ENCODE data around the gene GAB3. TPM values are rescaled to one million over a fixed set of nuclear protein-coding genes. Genes with fewer than 3 reads are reported as not detected.

GAB3 gene
- total RNA-seq, 1 experiment from 2014 or later, result not detected

DNA sequence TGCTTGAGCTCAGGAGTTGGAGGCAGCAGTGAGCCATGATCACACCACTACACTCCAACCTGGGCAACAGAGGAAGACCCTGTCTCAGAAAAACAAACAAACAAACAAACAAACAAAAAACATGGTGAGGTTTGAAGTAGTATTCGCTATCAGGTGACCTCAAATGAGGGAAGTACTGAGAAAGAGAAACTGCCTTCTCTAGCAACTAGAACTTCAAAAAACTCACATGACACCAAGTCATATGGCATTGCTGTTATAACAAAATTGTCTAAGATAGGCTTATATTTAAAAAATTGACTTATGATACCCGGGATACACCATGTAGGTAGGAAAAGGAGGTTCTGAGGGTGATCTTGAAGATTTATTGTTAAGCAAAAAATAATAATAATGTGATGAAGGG, 44.1 kb upstream of the GAB3 start:
- intact Hi-C loops (cut with micrococcal nuclease; ENCODE audit: unreplicated experiment), result loop anchor here (5.0 kb wide), 1 partner anchor 47 kb away; no protein-coding TSS in a partner anchor
- Mint-ChIP-seq H3K4me3 (ENCODE audit: unreplicated experiment) (no peak overlapping the region), H3K27ac (ENCODE audit: unreplicated experiment) (no peak overlapping the region), H3K4me1 (ENCODE audit: low read depth, unreplicated experiment) (peaks cover 21% of the 10 kb centered on the region), H3K27me3 (ENCODE audit: insufficient read depth, unreplicated experiment) (no peaks in the 10 kb centered on the region), H3K36me3 (ENCODE audit: insufficient read depth, unreplicated experiment) (no peaks in the 10 kb centered on the region), H3K9me3 (ENCODE audit: unreplicated experiment) (no peaks in the 10 kb centered on the region)
- no peaks in the 10 kb centered on the region for H3K27me3 ChIP-seq (replicated peaks; ENCODE audit: control insufficient read depth, insufficient read depth, low read length)
- no TSS peak for BruUV-seq (replicated peaks)
- DNase-seq, result no peak
- ChIA-PET CTCF (no interaction called here), POLR2A (no interaction called here)
- TF ChIP-seq, protein P1, sequence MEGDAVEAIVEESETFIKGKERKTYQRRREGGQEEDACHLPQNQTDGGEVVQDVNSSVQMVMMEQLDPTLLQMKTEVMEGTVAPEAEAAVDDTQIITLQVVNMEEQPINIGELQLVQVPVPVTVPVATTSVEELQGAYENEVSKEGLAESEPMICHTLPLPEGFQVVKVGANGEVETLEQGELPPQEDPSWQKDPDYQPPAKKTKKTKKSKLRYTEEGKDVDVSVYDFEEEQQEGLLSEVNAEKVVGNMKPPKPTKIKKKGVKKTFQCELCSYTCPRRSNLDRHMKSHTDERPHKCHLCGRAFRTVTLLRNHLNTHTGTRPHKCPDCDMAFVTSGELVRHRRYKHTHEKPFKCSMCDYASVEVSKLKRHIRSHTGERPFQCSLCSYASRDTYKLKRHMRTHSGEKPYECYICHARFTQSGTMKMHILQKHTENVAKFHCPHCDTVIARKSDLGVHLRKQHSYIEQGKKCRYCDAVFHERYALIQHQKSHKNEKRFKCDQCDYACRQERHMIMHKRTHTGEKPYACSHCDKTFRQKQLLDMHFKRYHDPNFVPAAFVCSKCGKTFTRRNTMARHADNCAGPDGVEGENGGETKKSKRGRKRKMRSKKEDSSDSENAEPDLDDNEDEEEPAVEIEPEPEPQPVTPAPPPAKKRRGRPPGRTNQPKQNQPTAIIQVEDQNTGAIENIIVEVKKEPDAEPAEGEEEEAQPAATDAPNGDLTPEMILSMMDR (IDR thresholded peaks at IDR 0.05; ENCODE audit: insufficient read depth in 1 of 2, low read depth in 1 of 2, low read length in 1 of 2, severe bottlenecking in 1 of 2, unreplicated experiment in 1 of 2), result no peak
- H3K4me3 ChIP-seq (ENCODE audit: low read depth, low read length), result no peak overlapping the region
- H3K36me3 ChIP-seq (ENCODE audit: control insufficient read depth, insufficient read depth, low read length), result no peaks in the 10 kb centered on the region
- H3K4me1 ChIP-seq, result peaks cover 22% of the 10 kb centered on the region
- H3K9me3 ChIP-seq, result no peaks in the 10 kb centered on the region

DNA sequence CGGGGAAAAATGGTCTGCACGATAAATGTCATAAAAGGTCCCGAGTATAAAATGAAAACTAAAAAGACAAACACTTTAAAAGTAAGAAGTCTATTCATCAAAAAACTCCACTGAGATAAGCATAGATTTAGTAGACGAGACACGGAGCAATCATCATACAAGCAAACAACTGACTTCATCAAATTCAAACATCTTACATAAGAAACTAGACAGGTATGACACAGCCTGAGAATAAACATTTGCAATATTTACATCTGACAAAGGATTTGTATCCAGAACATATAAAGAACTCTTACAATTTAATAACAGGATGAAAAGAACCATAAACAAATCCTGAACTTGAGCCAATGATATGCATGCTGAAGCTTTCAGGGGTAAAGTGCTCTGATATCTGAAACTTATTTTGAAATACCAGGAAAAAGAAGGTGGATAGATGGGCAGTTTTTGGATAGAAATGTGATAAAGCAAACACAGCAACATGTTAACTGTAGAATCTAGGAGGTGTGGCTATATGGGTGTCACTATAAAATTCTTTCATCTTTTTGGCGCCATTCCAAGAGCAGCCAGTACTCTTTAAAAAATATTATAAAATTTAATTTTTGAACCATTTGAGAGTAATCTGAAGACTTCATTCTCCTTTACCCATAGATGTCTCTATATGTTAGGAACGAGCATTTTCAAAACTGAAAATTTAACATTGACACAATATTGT, 42.4 kb upstream of the GAB3 start:
- TF ChIP-seq, protein P1 (IDR thresholded peaks at IDR 0.05; ENCODE audit: insufficient read depth in 1 of 2, low read depth in 1 of 2, low read length in 1 of 2, severe bottlenecking in 1 of 2, unreplicated experiment in 1 of 2), result no peak
- Histone ChIP-seq H3K4me1 (peaks cover 9% of the 10 kb centered on the region), H3K9me3 (no peaks in the 10 kb centered on the region), H3K4me3 (ENCODE audit: low read depth, low read length) (no peak overlapping the region), H3K36me3 (ENCODE audit: control insufficient read depth, insufficient read depth, low read length) (no peaks in the 10 kb centered on the region), H3K27me3 (replicated peaks; ENCODE audit: control insufficient read depth, insufficient read depth, low read length) (no peaks in the 10 kb centered on the region)
- H3K27ac Mint-ChIP-seq (ENCODE audit: unreplicated experiment), result no peak overlapping the region
- no peak overlapping the region for H3K4me3 Mint-ChIP-seq (ENCODE audit: unreplicated experiment)
- H3K4me1 Mint-ChIP-seq (ENCODE audit: low read depth, unreplicated experiment), result peaks cover 15% of the 10 kb centered on the region
- ChIA-PET CTCF (no interaction called here), POLR2A (no interaction called here)
- no peak for DNase-seq
- no peaks in the 10 kb centered on the region for H3K27me3 Mint-ChIP-seq (ENCODE audit: insufficient read depth, unreplicated experiment)
- H3K36me3 Mint-ChIP-seq (ENCODE audit: insufficient read depth, unreplicated experiment), result no peaks in the 10 kb centered on the region
- H3K9me3 Mint-ChIP-seq (ENCODE audit: unreplicated experiment), result no peaks in the 10 kb centered on the region
- intact Hi-C loops (cut with micrococcal nuclease; ENCODE audit: unreplicated experiment), result no loop called here
- BruUV-seq (replicated peaks), result no TSS peak

DNA sequence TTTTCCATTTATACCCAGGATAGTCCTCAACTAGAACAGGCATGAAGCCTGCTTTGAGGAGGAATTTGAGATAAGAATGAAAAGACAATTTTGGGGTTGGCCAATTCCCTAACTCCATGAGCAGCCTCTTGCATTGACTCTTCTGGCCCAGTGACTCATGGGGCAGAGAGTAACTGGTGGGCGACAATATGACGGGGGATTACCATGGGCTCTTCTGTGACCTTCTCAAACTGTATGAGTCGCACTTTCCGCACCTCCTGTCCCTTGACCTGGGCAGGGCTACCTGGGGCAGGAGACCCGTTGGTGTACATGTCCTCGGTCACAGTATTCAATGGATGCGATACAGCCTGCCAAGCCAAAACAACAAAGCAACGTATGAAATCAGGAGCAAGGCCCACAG, 41.1 kb upstream of the GAB3 start:
- no peaks in the 10 kb centered on the region for H3K36me3 ChIP-seq (ENCODE audit: control insufficient read depth, insufficient read depth, low read length)
- Mint-ChIP-seq H3K4me3 (ENCODE audit: unreplicated experiment) (no peak overlapping the region), H3K27ac (ENCODE audit: unreplicated experiment) (no peak overlapping the region), H3K27me3 (ENCODE audit: insufficient read depth, unreplicated experiment) (no peaks in the 10 kb centered on the region), H3K9me3 (ENCODE audit: unreplicated experiment) (no peaks in the 10 kb centered on the region), H3K4me1 (ENCODE audit: low read depth, unreplicated experiment) (peaks cover 6% of the 10 kb centered on the region), H3K36me3 (ENCODE audit: insufficient read depth, unreplicated experiment) (peaks cover 3% of the 10 kb centered on the region)
- BruUV-seq (replicated peaks), result no TSS peak
- POLR2A ChIA-PET, result no interaction called here
- H3K4me1 ChIP-seq, result no peaks in the 10 kb centered on the region
- intact Hi-C loops (cut with micrococcal nuclease; ENCODE audit: unreplicated experiment), result no loop called here
- CTCF ChIA-PET, result no interaction called here
- H3K27me3 ChIP-seq (replicated peaks; ENCODE audit: control insufficient read depth, insufficient read depth, low read length), result no peaks in the 10 kb centered on the region
- no peaks in the 10 kb centered on the region for H3K9me3 ChIP-seq
- H3K4me3 ChIP-seq (ENCODE audit: low read depth, low read length), result no peak overlapping the region
- TF ChIP-seq, protein P1 (IDR thresholded peaks at IDR 0.05; ENCODE audit: insufficient read depth in 1 of 2, low read depth in 1 of 2, low read length in 1 of 2, severe bottlenecking in 1 of 2, unreplicated experiment in 1 of 2), result no peak
- DNase-seq, result no peak

Data from Caco-2 (cell line).